Mesodermal cell (in vitro differentiated cells): Measurements from ENCODE around the gene TMEM255B.

Experiments used
- H3K27ac ChIP-seq: 2 replicates; pipeline ENCODE4 v1.7.0; 2013; ENCODE audit warnings: mild to moderate bottlenecking, low read depth, low read length, moderate library complexity; ENCODE audit not compliant: severe bottlenecking
- H3K36me3 ChIP-seq: 2 replicates; pipeline ENCODE4 v1.7.1; 2013; ENCODE audit warnings: mild to moderate bottlenecking, low read length, moderate library complexity; ENCODE audit not compliant: control insufficient read depth, insufficient read depth
- H3K4me1 ChIP-seq: one replicate; pipeline ENCODE4 v1.7.1; 2013; ENCODE audit warnings: mild to moderate bottlenecking, low read length; ENCODE audit not compliant: insufficient read depth, control insufficient read depth, poor library complexity, severe bottlenecking
- H3K4me3 ChIP-seq: 2 replicates; pipeline ENCODE4 v1.7.0; 2013; ENCODE audit warnings: low read length, control low read depth, mild to moderate bottlenecking; ENCODE audit not compliant: insufficient read depth, poor library complexity, severe bottlenecking; ENCODE audit errors: extremely low read depth
- H3K9me3 ChIP-seq: 2 replicates; pipeline ENCODE4 v1.7.1; 2013; ENCODE audit warnings: mild to moderate bottlenecking, low read length, moderate library complexity; ENCODE audit not compliant: control insufficient read depth
- WGBS, 2 experiments: methylation state at CpG; one replicate each; pipeline ENCODE4 v1.1.5; 2013; ENCODE audit warnings: missing lambda C conversion rate in 2 of 2; ENCODE audit not compliant: insufficient coverage in 2 of 2; 5-methylcytosine and 5-hydroxymethylcytosine counted together

The TMEM255B gene

DNA sequence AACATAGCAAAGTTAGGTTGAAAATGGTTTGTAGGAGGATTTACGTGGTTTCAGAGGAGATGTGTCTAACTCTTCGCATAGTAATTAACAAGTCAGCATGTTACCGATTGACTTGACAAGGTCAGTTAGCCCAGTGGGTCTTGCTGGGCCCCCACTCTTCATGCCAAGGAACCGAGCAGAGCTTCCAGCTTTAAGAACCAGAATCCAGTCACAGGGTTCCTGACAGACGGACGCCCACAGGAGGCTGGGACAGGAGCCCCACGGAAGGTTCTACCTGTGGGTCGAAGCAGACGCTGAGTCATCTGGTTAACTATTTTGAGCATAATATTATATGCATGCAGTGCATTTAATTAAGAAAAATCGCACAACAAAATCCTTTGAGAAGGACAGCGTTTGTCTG is 3.5 kb downstream of the TMEM255B start:
- Histone ChIP-seq H3K36me3 (no peaks in the 10 kb centered on the region), H3K4me1 (peaks cover 5% of the 10 kb centered on the region), H3K9me3 (no peaks in the 10 kb centered on the region), H3K27ac (no peak overlapping the region), H3K4me3 (no peak overlapping the region)
- WGBS, 2 experiments, result 52 to 78% methylated on average over 4 to 7 of the region's 11 CpGs

DNA sequence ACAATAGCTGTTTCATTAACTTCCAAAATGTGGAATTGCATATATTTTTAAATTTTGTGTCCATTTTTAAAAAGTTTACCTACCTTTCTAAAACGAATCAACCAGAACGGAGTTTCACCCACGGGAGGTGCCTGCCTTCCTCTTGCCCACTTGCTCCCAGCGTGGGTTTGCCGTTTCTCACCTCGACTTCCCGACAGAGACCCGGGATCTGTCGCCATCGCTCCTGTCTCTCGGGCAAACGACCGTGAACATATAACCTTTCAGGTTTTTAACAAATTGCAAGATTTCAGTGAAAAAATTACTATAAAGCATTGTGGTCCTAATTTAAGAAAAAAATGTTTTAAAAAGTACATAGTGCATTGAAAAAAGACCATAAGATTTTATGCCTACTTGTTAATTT is 4.2 kb downstream of the TMEM255B start:
- H3K9me3 ChIP-seq, result no peaks in the 10 kb centered on the region
- H3K27ac ChIP-seq, result no peak overlapping the region
- H3K4me3 ChIP-seq, result no peak overlapping the region
- no peaks in the 10 kb centered on the region for H3K36me3 ChIP-seq
- peaks cover 5% of the 10 kb centered on the region for H3K4me1 ChIP-seq
- WGBS, 2 experiments, result 79 to 83% methylated on average over 7 of the region's 13 CpGs

GRCh38 chr13:113763961-113764792 is 5.2 kb downstream of the TMEM255B start:
- Histone ChIP-seq H3K9me3 (no peaks in the 10 kb centered on the region), H3K4me3 (no peak overlapping the region), H3K4me1 (peaks cover 5% of the 10 kb centered on the region), H3K36me3 (no peaks in the 10 kb centered on the region), H3K27ac (no peak overlapping the region)
- 82 to 89% methylated on average over 20 to 23 of the region's 25 CpGs for WGBS, 2 experiments

DNA sequence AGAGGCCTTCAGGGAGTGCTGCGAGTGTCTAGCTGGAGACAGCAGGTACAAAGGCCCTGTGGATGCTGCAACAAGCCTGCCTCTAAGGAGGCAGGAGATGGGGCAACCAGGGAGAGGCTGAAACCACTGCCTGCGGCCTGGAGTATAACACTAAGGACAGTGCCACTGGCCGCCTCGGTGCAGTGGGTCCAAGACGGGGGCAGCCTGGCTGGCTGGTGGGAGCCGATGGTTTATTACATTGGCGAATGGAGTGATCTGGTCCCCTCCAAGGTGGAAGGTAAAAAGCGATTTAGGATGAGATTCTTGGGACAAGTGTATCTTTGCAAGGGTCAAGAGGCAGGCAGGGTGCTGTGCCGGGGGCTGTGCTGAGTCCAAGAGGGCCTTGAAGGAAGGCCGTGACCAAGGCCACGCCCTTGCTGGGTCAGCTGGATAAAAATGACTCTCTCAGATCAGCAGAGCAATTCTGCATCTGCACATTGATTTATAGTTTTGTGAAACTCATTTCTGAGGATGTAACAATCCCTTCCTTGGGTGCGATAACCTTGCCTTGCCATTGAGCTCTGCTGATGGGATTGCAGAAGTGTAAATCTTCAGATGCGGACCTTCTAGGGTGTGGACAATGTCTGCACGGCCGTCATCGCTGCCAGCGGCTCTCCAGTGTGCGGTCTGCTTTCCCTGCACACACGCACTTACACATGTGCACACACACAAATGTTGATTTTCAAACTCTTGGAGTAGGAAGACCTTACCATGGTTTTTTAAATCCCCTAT is 6.0 kb downstream of the TMEM255B start:
- Histone ChIP-seq H3K4me3 (no peak overlapping the region), H3K9me3 (no peaks in the 10 kb centered on the region), H3K27ac (no peak overlapping the region), H3K36me3 (no peaks in the 10 kb centered on the region), H3K4me1 (peaks cover 5% of the 10 kb centered on the region)
- 90 to 93% methylated on average over 19 of the region's 19 CpGs for WGBS, 2 experiments

DNA sequence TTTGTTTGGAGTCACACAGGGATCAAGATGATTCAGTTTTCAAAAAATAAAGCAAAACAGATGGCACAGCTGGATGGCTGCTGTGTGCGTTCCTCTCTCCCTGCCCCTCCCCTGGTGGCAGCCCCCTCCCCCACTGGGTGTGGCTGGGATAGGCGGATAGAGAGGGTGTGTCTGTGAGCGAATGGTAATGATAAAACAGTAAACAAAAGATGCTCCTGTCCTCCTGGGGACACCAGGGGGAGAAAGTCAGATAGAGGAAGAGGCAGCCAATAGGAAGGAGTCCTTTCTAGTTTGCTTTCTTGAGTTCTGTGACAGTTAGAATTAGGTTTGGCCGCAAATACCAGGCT is 6.5 kb downstream of the TMEM255B start:
- Histone ChIP-seq H3K27ac (no peak overlapping the region), H3K4me1 (peaks cover 5% of the 10 kb centered on the region), H3K9me3 (no peaks in the 10 kb centered on the region), H3K36me3 (no peaks in the 10 kb centered on the region), H3K4me3 (no peak overlapping the region)
- 71 to 86% methylated on average over 2 to 3 of the region's 4 CpGs for WGBS, 2 experiments

DNA sequence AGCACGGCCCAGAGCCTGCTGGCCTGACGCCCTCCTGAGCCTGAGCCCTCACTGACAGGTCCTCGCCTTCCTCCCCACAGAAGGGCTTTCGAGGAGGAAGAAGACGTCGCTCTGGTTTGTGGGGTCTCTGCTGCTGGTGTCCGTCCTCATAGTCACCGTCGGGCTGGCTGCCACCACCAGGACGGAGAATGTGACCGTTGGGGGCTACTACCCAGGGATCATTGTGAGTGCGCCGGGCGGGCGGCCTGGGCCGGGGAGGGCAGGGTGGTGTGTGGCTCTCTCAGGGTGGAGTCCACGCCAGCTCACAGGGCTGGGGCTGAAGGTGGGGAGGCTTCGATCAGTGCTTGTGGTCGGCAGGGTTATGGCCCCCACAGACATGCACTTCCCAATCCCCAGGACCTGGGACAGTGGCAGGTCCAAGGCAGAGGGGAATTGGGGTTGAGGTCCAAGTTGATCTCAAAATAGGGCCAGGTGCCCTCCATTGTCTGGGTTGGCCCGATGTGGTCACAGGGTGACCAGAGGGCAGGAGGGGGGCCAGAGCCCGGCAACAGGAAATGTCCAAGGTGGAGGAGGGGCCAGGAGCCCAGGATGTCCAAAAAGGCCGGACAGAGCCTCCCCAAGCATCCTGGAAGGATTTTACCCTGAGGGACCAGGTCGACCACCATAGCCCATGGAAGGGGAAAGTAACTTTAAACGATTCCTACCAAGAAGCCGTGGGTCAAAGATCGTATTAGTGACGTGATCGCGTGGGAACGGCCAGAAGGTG is 7.2 kb downstream of the TMEM255B start:
- Histone ChIP-seq H3K4me3 (no peak overlapping the region), H3K4me1 (peaks cover 5% of the 10 kb centered on the region), H3K27ac (no peak overlapping the region), H3K9me3 (no peaks in the 10 kb centered on the region), H3K36me3 (no peaks in the 10 kb centered on the region)
- WGBS, 2 experiments, result 90 to 92% methylated on average over 26 to 27 of the region's 30 CpGs

DNA sequence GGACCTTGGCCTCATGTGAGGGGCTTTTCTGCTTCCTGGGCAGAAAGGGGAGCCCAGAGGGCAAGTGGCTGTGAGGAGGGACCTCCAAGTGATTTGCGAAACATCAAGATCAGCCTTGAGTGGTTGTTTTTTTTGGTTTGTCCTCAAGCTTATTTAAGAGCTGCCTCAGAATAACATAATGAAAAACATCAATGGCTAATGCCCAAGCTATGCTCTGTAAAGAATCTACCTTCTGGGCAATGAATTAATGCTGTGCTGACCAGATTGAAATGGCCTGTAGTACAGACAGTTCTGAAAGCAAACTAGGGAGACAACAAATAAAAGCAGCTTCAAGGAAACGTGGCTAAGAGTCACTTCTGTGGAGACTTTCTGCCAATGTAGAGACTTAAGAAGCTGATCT is 8.3 kb downstream of the TMEM255B start:
- WGBS, 2 experiments, result 71 to 75% methylated on average over 1 of the region's 2 CpGs
- Histone ChIP-seq H3K27ac (no peak overlapping the region), H3K9me3 (no peaks in the 10 kb centered on the region), H3K36me3 (no peaks in the 10 kb centered on the region), H3K4me3 (no peak overlapping the region), H3K4me1 (peaks cover 2% of the 10 kb centered on the region)

DNA sequence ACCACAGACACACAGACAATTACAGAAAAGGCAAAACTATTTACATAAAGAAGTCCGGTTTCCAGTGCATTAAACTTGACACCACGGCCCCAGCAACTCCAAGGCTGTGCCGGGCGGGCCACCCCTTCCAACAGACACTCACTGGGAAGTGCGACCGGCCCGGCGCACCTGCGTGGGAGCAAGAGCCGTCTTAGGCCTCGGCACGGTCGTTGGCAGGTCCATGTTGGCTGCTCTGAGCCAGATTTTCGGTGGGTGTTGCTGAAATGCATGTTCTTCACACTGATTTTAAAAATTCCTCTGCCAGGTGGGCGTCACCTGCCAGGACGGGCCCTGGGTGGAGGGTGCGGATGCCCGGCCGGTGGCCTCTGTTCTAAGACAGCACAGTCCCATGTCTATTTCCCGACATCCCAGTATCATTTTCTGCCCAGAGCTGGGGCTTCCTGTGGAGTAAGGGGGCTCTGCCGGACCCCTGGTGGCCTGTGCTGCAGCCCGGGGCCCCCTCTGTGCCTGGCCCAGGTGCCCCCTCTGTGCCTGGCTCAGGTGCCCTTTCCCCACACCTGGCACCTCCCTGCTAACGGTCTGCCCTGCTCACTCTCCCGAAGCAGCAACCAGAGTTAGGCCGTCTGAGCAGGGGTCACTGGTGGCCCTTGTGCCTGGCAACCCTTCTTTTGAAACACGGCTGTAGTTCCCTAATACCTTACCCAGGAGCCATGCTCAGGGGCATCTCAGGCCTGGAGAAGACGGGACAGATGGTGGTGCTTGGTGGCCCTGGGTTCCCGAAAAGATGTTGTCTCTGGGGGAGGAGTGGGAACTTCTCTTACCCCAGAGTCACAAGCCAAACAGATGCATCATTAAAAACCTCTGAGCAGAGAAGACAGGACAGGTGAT is 9.2 kb downstream of the TMEM255B start:
- no peak overlapping the region for H3K27ac ChIP-seq
- H3K4me1 ChIP-seq, result no peaks in the 10 kb centered on the region
- no peak overlapping the region for H3K4me3 ChIP-seq
- no peaks in the 10 kb centered on the region for H3K9me3 ChIP-seq
- WGBS, 2 experiments, result 87 to 90% methylated on average over 24 to 26 of the region's 28 CpGs
- no peaks in the 10 kb centered on the region for H3K36me3 ChIP-seq

DNA sequence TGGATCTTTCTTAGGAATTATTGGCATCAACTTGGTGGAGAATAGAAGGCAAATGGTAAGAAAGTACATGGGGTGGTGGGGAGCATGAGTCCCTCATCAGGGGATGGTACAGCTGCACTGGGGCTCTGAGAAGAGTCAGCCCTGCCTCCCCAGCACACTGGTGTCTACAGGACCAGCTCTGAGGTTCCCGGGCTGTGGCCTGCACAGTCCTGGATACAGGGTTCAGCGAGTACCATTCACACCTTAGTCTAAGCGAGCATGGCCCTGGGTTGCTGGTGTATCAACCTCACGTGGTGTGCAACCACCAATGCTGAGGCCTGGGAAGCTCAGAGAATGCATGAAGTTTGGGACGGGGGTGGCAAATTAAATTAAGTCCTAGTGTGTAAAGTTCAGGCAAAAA is 10.1 kb downstream of the TMEM255B start:
- Histone ChIP-seq H3K9me3 (no peaks in the 10 kb centered on the region), H3K36me3 (no peaks in the 10 kb centered on the region)
- 91 to 95% methylated on average over 5 of the region's 5 CpGs for WGBS, 2 experiments

GRCh38 chr13:113769881-113770280 is 10.9 kb downstream of the TMEM255B start:
- Histone ChIP-seq H3K4me3 (no peak overlapping the region), H3K4me1 (no peaks in the 10 kb centered on the region), H3K9me3 (no peaks in the 10 kb centered on the region), H3K27ac (no peak overlapping the region), H3K36me3 (no peaks in the 10 kb centered on the region)
- 81 to 87% methylated on average over 12 to 13 of the region's 13 CpGs for WGBS, 2 experiments

More for the DNA sequence above, 10.1 kb downstream of the TMEM255B start:
- Histone ChIP-seq H3K4me1 (no peaks in the 10 kb centered on the region), H3K27ac (no peak overlapping the region), H3K4me3 (no peak overlapping the region)
